ENCODE results near the gene LTBP3.

Gene LTBP3

GRCh38 chr11:65558002-65558929 is at the start of gene LTBP3:
TSS of gene LTBP3 (minus strand) at chr11:65558359. CDS start at chr11:65557959, 400 bp downstream.
- peak; percentile 49 for DNase-seq

DNA sequence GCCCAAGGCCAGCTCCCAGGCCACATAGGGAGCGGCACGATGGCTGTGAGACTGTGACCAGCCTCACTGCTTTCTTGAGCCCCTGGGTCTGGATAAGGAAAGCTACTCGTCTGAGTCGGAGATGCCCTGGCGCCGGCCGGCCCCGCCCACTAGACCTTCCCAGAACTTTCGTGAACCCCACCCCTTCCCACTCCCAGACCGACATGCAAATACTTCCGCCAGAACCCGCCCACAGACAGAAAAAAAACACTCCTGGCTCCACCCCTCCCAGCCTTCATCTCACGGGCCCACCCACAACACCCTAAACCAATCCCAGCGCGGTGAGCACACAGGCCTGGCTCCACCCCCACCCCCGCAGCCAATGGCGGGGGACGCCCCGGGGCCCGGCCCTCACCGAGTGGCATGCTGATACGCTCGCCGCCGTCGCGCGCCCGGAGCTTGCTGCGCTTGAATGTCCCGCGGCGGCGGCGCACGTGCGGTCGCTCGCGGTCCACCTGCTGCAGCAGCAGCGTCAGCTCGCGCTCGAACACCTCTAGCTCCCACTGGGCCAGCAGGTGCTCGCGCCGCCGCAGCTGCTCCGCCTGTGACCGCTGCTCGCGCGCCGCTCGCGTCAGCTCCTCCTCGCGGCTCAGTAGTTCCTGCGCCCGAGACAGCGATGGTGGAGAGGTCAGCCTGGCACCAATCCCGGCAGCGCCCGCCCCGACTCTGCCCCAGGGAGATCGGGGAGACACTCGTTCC is 48.9 kb upstream of the LTBP3 start:
- no peak for DNase-seq

DNA sequence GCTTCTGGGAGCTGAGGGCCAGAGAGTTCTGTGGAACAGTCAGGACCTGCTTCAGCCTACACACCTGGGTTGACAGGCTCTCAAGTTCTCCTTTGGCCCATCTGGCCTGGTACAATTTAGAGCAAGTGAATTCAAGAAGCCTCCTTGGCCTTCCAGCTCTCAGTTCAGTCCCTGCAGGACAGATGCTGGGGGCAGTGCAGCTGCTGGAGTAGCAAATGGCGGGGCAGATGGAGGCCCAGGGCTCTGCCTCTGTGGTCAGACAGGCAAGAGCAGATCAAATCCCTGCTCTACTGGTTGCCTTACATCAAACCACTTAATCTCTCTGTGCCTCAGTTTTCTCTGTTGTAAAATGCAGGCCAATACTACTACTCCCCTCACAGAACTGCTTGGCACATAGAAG is 46.1 kb upstream of the LTBP3 start:
- no peak for DNase-seq

GRCh38 chr11:65599955-65600246 is 41.7 kb upstream of the LTBP3 start:
- DNase-seq, result no peak

DNA sequence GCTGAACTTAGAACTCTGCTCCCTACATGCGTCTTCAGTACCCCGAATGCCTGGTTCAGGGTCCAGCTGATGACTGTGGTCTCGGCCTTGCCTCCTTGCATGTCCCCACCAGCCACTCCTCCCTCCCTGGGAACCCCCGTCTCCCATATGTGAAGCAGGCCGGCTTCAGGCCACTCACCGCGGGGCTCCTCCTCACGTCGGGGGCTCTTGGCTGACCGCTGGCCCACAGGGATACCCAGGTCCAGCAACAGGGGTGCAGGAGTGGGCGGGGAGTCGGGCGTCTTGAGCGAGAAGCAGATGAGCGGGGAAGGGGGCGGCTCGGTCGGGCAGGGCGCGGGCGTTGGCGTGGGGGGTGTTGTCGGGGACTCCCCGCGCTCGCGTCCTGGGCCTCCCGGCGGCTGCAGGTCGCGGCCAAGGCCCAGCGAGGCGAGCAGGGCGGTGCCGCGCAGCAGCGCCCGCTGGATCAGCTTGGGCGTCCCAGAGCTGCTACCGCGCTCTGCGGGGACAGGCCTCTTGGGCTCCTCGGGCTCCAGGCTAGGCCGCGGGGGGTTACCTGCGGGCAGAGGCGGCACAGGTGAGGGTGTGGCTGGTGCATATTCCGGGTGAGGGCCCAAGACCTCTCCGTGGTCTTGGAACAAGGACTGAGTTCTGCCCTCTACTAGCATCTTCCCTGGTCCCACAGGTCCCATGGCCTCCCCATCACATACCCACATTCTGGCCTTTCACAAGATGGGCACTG is 41.2 kb upstream of the LTBP3 start:
- DNase-seq, result no peak

DNA sequence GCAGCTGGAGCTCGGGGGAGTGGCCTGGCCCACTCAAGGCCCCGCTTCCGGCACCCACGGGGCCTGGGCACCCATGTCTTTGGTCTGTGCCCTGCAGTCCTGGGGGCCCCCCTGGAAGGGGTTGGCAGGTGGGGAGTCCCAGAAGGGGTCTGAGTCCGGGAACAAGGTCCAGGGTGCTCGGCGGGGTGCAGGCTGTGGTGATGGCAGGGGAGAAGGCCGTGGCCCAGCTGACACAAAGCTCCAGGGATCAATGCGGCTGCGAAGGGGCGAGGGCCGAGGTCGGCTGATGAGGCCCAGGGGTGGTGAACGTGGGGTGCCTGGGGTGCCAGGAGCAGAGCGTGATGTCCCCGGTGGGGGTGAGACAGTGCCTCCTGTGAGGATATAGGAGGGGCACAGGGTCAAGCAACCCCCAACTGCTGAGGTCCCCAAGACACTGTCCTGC is 40.1 kb upstream of the LTBP3 start:
- DNase-seq, result no peak

- DNase-seq, result no peak
Observed at GRCh38 chr11:65596520-65596919, 38.4 kb upstream of the LTBP3 start.

DNA sequence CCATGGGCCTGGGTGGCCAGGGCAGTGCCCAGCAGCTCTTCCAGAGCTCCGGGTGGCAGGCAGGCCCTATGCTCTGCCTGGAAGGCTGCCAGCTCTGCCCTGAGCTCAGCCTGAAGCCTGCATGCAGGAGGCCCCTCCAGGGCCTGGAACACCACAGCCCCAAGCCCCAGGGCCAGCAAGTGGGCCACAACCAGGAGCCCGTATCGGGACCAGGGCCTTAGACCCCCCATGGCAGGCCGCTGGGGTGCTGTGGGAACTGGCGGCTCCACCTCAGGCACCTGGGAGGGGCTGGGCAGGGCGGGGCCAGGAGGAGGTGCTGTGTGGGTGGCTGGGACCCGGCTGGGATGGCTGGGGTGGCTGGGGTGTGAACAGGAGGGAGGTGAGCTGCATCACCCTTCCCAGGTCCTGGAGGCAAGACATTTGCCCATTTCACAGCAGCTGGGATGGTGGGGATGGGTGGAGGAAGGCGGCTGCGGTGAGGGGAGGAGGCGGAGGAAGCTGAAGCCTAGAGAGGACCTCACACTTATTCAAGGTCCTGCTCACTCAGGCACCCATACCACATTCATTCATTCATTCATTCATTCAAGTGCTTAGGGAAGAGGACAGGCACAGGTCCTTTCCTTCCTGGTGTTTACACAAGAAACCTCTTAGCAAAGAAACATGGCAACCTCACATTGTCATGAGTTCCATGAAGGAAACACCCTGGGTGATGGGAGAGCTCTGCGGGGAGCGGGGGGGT is 37.6 kb upstream of the LTBP3 start, which contains the start of gene KCNK7:
KCNK7 (minus strand) TSS at position 258 of the 739 bp plus-strand sequence; CDS start at position 230, 28 bp downstream.
- no peak for DNase-seq

DNA sequence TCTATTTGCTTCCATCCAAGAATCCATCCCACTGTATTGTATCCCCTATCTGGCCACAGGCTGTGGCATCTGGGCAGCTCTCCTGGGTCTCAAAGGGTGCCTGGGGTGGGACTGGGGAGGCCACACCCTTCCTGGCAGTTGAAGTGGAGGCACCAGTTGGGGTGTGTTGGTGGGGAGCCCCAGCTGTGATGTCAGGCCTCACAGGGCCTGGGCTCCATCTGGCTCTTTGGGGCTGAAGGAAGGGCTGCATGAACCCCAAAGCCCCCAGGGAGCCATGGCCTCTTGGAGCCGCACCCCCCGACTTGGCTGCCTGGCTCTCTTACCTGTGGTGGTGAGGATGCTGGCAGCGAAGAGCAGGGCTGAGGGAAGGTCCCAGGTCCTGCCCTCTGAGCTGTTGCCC is 37.0 kb upstream of the LTBP3 start:
- no peak for DNase-seq

GRCh38 chr11:65593518-65594414 is 35.6 kb upstream of the LTBP3 start:
- DNase-seq, result no peak

DNA sequence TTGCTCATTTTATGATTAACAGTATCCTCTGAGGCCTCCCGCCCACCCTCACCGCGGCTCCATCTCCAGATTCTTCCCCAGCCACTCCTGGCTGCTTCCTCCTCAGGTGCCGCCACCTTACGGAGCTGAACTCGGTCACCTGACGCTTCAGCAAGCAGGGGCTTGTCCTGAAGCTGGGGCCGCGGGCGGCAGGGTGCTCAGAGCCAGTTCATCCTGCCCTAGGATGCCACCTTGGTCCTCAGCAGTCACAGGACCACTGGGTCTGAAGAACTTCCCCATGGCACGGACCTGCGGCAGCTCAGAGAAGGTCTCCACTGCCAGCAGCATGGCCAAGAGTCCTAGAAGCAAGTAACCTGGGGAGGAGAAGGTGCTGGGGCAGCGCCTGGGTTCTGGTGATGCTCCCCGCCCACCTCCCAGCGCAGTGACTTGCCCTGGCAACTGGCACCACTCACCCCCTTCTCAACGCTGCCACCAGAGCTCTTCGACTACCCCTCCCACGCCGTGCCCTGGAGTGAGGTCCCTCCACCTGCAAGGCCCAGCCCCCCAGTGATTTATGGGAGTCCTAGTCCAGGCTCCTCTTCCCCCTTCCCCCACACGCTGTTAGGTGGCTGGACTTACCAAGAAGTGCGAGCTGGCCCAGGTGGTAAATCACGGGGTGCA is 34.8 kb upstream of the LTBP3 start:
- no peak for DNase-seq

- no peak for DNase-seq
Observed at GRCh38 chr11:65591939-65592857, 34.0 kb upstream of the LTBP3 start.

- DNase-seq, result no peak
Observed at GRCh38 chr11:65590240-65590738, 32.1 kb upstream of the LTBP3 start.

DNA sequence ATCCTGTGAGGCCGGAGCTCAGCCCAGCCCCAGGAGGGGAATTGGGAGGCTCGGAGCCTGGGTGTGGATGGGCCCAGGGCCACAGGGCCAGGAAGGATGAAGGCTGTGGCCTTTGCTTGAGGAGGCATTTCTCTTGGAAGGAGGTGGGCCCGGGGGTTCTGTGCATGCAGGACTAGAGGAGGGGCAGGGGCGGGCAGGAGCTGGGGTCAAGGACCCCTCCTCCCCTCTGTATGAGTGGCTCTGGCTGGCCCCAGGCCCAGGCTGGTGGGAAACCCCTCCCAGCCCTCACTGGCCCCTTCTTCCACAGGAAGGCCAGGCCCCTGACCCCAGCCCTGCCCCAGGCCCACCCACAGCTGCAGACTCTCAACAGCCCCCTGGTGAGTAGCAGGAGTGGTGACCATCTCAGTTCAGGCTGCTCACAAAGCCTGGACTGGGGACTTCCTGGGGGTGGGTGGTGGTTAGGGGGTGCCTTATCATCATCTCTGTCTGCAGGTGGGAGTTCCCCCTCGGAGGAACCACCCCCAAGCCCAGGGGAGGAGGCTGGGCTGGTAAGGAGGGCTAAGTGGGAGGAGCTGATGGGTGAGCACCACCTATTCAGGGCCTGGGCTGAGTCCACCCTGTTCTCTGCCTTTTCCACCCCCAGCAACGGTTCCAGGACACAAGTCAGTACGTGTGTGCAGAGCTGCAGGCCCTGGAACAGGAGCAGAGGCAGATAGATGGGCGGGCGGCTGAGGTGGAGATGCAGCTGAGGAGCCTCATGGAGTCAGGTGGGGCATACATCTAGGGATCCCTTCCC is 31.5 kb upstream of the LTBP3 start:
- no peak for DNase-seq

- no peak for DNase-seq
Observed at GRCh38 chr11:65588199-65589054, 30.3 kb upstream of the LTBP3 start.

DNA sequence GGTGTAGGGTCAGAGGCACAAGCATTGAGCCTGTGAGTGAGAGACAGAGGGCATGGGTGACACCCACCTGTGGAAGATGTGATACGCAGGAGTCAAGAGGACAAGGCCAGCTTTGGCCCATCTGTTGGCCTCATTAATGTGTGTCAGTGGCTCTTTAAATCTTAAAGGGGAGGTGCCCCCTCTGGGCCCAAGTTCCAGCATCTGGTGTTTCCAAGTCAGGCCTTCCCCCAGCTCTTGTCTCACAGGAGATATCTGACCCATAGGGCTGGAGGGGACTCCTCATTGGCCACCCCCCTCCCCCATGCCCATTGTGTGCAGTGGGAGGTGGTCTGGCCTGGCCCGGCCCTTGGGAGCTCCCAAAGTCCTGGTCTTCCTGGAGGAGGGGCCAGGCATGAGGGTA is 28.5 kb upstream of the LTBP3 start:
- no peak for DNase-seq

- no peak for DNase-seq
Observed at GRCh38 chr11:65586247-65586630, 28.1 kb upstream of the LTBP3 start.

All from NCI-H2107 (cell line).